Anterior cingulate cortex (tissue), 58 donors: ENCODE results near the gene PRKCZ.

Experiments used
- DNase-seq, 58 donors: peaks; one replicate each; lab custom pipeline; 2025; lab: John Stamatoyannopoulos, UW

Gene PRKCZ

DNA sequence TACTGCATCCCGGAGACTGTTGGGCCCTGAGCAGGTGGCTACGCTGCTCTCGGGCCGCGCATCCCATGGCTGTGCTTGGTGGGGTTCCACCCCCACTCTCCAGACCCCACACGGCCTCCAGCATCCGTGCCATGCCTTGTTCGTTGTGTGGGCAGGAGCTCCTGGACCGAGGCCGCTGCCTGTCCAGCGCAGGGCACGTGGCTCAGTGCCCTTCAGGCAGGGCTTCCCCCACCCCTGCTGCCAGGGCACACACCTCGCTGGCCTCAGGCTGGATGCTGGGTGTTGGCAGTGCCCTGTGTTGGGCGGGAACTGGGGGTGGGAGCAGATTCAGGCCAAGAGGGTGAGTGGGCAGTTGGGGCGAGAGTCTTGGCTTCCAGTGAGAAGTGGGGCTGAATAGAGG lies 9.9 kb downstream of the PRKCZ start:
- no peak for DNase-seq

GRCh38 chr1:2060535-2060934 lies 10.3 kb downstream of the PRKCZ start:
- no peak for DNase-seq

DNA sequence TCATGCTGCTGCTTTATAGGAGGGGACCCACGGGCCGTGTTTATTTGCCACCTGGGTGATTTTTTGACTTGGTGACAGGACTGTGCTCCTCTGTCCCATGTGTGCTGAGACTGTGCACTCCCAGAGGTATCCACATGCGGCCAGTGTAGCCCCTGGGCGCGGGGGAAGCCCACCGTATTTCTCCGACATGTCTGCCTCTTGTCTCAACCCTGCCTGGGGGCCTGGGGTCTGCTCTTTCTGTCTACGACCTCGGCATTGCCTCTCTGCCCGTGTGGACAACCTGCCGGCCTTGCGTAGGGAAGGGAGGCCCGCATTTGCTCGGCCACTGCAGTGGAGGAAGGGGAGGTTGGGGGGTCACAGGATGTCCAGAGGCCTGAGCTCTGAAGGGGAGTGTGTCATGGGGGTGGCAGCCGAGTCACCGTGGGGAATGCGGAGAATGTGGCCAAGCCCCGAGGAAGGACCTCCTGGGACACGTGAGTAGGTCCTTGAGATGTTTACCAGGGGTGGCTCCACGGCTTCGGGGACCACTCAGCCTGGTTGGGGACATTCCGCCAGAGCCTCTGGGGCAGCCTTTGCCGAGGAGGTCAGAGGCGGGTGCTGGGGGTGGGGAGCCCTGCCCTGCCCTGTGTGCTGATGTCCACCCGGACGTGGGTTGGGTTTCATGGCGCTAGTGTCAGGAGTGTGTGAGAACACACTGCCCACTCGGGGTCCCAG lies 11.0 kb downstream of the PRKCZ start:
- DNase-seq, result no peak

GRCh38 chr1:2065699-2066098 lies 15.5 kb downstream of the PRKCZ start:
- DNase-seq, result no peak

GRCh38 chr1:2067393-2067792 lies 17.2 kb downstream of the PRKCZ start:
- no peak for DNase-seq

DNA sequence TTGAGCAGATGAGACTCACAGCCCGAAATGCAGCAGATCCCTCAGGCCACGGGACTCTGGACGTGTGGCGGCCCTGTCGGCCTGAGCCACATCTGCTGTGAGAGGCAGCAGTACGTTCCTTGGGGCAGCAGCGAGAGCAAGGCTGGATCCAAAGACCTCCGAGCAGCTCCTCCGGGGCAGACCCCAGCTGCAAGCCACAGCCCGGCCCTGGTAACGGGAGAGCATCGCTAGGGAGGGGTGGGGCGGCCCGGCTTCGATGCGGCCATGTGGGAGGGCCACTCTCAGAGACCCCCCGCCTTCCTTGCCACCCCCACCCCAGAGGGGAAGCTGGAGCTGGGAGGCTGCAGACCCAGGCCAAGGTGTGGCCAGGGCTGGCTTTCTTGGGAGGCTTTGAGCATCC lies 17.8 kb downstream of the PRKCZ start:
- no peak for DNase-seq

DNA sequence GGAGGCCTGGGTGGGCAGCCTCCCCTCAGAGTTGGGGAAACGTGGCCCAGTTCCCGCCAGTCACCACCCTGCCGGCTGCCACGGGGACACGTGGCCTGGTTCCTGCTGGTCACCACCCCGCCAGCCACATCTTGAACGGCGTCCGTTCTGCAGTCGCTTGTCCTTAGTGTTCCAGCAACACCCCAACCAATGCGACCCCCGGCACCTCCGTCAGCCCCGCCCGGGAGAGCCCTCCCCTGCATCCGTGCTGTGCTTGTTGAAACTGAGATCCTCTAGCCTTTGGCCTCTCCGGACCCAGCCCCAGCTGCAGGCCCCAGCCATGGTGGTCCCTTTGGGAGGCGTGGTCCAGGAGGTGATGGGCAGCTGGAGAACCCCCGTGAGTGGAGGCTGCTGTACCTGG lies 18.7 kb downstream of the PRKCZ start:
- no peak for DNase-seq

DNA sequence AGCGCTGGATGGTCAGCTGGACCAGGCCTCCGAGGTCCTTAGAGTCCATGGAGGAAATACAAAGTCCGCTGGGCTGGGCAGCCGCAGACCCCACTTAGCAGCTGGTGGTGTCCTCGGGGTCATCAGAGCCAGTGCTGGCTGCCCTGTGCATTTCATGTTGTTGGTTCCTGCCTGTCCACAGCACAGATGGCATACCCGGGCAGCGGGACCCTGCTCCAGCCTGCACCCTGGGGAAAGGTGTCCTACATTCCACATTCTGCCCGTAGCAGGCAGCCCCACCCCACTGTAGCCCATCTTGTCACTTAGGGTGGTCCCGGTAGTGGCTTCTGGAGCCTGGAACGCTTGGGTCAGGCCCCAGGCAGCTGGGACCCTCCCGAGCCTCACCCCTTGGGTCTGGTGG lies 19.8 kb downstream of the PRKCZ start:
- no peak for DNase-seq

DNA sequence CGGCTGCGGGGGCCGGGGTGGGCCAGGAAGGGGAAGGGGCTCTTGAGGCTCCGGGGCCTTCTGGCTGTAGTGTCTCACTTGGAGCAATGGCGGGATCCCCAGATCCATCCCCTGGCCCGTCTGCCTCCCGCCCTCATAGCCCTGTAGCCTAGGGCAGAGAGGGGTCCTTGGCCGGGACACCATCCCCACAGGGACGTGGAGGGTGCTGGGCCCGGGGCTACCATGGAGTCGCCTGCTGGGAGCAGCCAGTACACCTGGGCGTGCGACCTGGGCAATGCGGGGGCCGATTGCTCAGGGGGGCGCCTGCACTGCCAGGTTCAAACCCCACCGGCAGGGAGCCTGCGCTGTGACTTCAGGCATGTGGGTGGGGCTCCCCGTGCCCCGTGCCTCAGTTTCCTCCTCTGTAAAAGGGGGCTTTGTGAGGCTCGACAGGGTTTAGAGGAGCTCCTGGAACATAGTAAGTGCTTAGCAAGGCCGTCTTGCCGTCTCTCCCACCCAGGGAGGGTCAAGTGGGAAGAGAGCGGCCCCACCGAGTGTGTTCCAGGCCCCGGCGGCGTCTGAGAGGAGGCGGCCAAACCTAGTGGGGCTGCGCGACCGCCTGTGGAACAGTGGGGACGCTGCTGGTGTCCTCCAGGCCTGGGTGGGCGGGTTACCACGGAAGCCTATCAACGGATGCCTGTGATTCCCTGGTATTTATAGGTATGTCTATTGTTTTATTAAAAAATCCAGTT lies 20.8 kb downstream of the PRKCZ start:
- no peak for DNase-seq

DNA sequence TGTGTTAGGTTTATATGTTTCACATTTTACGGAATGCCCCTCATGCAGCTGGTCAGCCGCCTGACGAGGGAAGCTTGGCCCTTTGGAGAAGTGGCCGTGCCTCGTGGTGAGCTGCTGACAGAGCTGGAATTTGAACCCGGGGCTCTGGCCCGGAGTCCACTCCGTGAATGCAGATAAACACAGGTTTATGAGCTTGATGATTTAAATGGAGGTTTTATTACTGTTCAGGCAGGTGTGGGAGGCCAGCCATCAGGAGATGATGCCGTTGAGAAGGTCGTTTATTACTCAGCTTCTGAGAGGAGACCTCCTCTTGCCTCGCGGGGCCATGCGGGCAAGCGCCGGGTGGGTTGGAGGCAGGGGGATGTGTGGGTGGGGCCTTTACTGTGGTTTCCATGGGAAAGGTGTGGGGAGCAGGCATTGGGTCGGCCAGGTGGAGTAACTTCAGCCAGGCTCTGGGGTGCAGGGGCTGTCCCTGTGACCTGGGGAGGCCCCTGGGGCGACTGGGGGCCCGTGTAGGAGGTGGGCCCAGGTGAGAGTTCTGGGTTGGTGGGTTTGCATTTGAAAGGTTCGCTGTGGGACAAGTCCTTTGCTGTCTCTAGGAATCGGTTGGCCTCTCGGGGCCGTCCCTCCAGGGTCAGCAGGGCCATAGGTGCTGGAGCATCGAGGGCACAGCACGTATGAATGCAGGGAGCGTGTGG lies 22.0 kb downstream of the PRKCZ start:
- DNase-seq, result no peak

DNA sequence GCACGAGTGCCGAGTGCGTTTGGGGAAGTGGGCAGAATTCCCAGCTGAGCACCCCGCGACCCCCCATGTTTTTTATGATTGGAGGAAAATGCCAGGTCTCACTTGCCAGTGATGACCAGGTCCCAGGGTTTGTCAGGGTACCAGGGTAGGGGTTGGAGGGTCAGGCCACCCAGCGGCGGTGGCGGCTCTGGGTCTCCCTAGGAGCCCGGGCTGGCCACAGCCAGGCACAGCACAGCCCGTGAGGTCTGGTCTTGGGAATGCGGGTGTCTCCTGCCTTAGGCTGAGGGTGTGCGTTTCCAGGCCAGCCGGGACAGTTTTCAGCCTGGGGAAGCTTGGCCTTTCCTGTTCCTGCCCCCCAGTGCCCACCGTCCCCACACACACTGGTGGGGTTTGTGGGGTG lies 22.7 kb downstream of the PRKCZ start:
- no peak for DNase-seq

DNA sequence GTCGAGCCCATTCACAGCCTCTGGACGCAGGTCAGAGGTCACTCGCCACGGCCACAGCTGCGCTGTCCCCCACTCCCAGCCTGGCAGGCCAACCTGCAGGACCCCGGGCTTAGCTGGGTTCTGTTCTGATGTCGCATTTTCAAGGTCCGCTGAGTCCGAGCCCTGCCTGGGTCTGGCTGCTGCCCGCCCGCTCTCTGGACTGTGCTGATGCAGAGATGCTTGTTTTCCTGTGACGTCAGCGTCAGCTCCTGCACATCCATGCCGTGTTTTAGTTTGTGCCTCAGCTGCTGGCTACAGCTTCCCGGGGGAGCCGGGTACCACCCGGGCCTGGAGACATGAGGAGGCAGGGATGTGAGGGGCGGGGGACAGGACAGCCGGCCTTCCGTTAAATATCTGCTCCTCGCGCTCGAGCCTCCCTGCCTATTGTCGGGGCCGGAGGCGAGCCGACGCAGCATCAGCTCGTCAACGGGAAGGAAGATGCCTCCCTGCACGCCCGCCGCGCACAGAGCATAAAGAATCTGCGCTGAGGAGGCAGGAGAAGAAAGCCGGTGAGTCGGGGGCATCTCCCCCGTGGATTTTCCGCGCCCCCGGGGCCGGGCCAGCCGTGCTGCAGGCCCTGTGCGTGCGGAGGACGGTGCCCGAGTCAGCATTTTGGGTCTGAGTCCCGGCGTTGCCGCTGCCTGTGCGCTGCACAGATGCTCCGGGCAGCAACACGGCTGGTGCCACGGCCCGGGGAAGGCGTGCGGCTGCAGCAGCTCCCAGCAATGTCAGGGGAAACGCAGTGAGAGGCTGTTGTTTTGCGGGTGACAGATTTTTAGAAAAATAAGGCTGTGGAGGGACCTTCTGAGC lies 23.4 kb downstream of the PRKCZ start:
- peak in 57 of 58 donors; percentile 24 to 93 (median 79) for DNase-seq

DNA sequence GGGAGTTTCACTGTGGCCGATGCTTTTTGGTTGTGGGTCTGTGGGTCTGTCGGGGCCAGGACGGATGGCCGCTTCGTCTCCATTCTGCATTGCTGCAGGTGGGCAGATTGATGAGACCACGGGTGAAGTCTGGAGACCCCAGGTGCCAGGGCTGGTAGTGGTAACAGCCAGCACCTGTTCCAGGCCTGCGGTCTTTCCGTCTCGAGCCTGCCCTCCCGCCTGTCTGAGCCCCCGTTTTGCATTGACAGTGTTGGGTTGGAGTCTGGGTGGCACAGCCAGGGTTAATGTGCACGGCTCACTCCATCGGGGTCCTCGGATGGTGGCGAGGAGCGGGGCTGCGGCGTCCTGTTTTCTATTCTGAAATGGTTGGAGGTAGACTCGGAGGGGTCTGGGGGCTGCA lies 24.2 kb downstream of the PRKCZ start:
- DNase-seq, result peak in 1 of 58 donors; percentile 22

- DNase-seq, result peak in 33 of 58 donors; percentile 8 to 67 (median 39)
Measured at GRCh38 chr1:2074944-2075740, 24.9 kb downstream of the PRKCZ start.

- DNase-seq, result no peak
Measured at GRCh38 chr1:2076826-2077225, 26.6 kb downstream of the PRKCZ start.

GRCh38 chr1:2078170-2078569 lies 28.0 kb downstream of the PRKCZ start:
- no peak for DNase-seq

GRCh38 chr1:2079396-2080085 lies 29.3 kb downstream of the PRKCZ start:
- no peak for DNase-seq

DNA sequence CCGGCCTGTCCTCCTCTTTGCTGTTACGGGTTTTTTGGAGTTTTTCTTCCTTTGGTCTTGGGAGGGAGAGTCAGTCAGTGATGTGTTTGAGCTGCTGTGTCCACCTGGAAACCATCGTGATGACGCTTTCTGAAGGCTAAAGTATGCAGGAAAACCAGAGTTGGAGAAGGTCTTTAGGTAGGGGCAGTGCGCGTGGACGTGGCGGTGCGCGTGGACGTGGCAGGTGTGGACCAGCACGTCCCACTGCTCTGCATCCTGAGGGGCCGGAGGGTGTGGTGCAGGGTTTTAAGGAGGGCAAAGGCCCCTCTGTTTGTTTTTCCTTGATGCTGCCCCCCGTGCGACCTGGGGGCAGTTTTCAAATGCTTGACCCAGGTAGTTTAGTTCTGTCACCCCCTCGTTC lies 29.9 kb downstream of the PRKCZ start:
- DNase-seq, result no peak

- no peak for DNase-seq
Measured at GRCh38 chr1:2080884-2081283, 30.7 kb downstream of the PRKCZ start.
